ENCODE data around the gene POLG2.

The POLG2 gene

DNA sequence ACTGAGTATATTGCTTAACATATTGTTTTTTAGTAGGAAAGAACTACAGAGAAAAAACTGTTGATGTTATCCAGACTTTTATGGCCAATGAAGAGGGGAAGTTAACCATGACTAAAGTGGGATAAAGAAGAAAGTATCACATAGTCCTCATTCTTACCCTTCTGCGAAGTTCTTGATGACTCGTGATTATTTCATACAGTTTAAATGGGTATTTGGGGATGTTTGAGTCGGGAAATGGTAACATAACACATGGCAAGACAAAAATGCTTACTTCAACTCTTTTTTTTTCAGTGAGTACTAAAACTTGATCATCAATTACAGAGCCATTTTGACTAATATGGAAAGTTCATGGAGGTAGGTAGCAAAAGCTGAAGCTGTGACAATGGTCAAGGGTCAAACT lies 4.9 kb downstream of the POLG2 start:
- Histone ChIP-seq H3K27ac (ENCODE audit: low read depth, low read length) (no peak overlapping the region), H3K36me3 (ENCODE audit: control insufficient read depth, low read length) (peaks cover 68% of the 10 kb centered on the region), H3K9me3 (ENCODE audit: control insufficient read depth, insufficient read depth, low read length) (no peaks in the 10 kb centered on the region), H3K9me2 (replicated peaks; ENCODE audit: control insufficient read depth, low read length) (no peaks in the 10 kb centered on the region), H3K4me2 (ENCODE audit: low read length) (no peak overlapping the region), H3K4me1 (ENCODE audit: control insufficient read depth, low read length) (peaks cover 16% of the 10 kb centered on the region), H3K79me2 (ENCODE audit: control insufficient read depth, low read length) (peaks cover 62% of the 10 kb centered on the region), H3F3A (ENCODE audit: control insufficient read depth, insufficient read depth) (peaks cover 15% of the 10 kb centered on the region), H3K4me3 (ENCODE audit: low read length) (no peak overlapping the region), H4K20me1 (ENCODE audit: control insufficient read depth, insufficient read depth, low read depth, low read length) (no peaks in the 10 kb centered on the region), H3K27me3 (ENCODE audit: control insufficient read depth, low read length) (no peaks in the 10 kb centered on the region)
- TF ChIP-seq EZH2phosphoT487 (IDR thresholded peaks at IDR 0.05; ENCODE audit: borderline replicate concordance, low read length) (no peak), CTCF (IDR thresholded peaks at IDR 0.05; ENCODE audit: low read depth, low read length, poor library complexity, severe bottlenecking) (no peak)

GRCh38 chr17:64491034-64491860 lies 5.6 kb downstream of the POLG2 start:
- H3K4me3 ChIP-seq (ENCODE audit: low read length), result no peak overlapping the region
- peaks cover 15% of the 10 kb centered on the region for H3F3A ChIP-seq (ENCODE audit: control insufficient read depth, insufficient read depth)
- H3K36me3 ChIP-seq (ENCODE audit: control insufficient read depth, low read length), result peaks cover 75% of the 10 kb centered on the region
- H3K9me2 ChIP-seq (replicated peaks; ENCODE audit: control insufficient read depth, low read length), result no peaks in the 10 kb centered on the region
- H3K4me1 ChIP-seq (ENCODE audit: control insufficient read depth, low read length), result peaks cover 16% of the 10 kb centered on the region
- no peak overlapping the region for H3K4me2 ChIP-seq (ENCODE audit: low read length)
- H3K27ac ChIP-seq (ENCODE audit: low read depth, low read length), result no peak overlapping the region
- H3K27me3 ChIP-seq (ENCODE audit: control insufficient read depth, low read length), result no peaks in the 10 kb centered on the region
- TF ChIP-seq EZH2phosphoT487 (IDR thresholded peaks at IDR 0.05; ENCODE audit: borderline replicate concordance, low read length) (no peak), CTCF (IDR thresholded peaks at IDR 0.05; ENCODE audit: low read depth, low read length, poor library complexity, severe bottlenecking) (peak; percentile 68)
- no peaks in the 10 kb centered on the region for H3K9me3 ChIP-seq (ENCODE audit: control insufficient read depth, insufficient read depth, low read length)
- peaks cover 56% of the 10 kb centered on the region for H3K79me2 ChIP-seq (ENCODE audit: control insufficient read depth, low read length)
- H4K20me1 ChIP-seq (ENCODE audit: control insufficient read depth, insufficient read depth, low read depth, low read length), result no peaks in the 10 kb centered on the region

- peaks cover 7% of the 10 kb centered on the region for H3F3A ChIP-seq (ENCODE audit: control insufficient read depth, insufficient read depth)
- no peaks in the 10 kb centered on the region for H3K9me2 ChIP-seq (replicated peaks; ENCODE audit: control insufficient read depth, low read length)
- no peaks in the 10 kb centered on the region for H3K9me3 ChIP-seq (ENCODE audit: control insufficient read depth, insufficient read depth, low read length)
- no peak overlapping the region for H3K4me3 ChIP-seq (ENCODE audit: low read length)
- H3K27ac ChIP-seq (ENCODE audit: low read depth, low read length), result no peak overlapping the region
- peaks cover 88% of the 10 kb centered on the region for H3K36me3 ChIP-seq (ENCODE audit: control insufficient read depth, low read length)
- peaks cover 5% of the 10 kb centered on the region for H3K4me1 ChIP-seq (ENCODE audit: control insufficient read depth, low read length)
- no peaks in the 10 kb centered on the region for H4K20me1 ChIP-seq (ENCODE audit: control insufficient read depth, insufficient read depth, low read depth, low read length)
- no peak overlapping the region for H3K4me2 ChIP-seq (ENCODE audit: low read length)
- peaks cover 27% of the 10 kb centered on the region for H3K79me2 ChIP-seq (ENCODE audit: control insufficient read depth, low read length)
- H3K27me3 ChIP-seq (ENCODE audit: control insufficient read depth, low read length), result no peaks in the 10 kb centered on the region
- TF ChIP-seq CTCF (IDR thresholded peaks at IDR 0.05; ENCODE audit: low read depth, low read length, poor library complexity, severe bottlenecking) (no peak), EZH2phosphoT487 (IDR thresholded peaks at IDR 0.05; ENCODE audit: borderline replicate concordance, low read length) (no peak)
Measured at GRCh38 chr17:64488301-64488700, 8.6 kb downstream of the POLG2 start.

Data from DOHH2 (cell line).